Hypothalamus (tissue), 51 donors: ENCODE results near the gene CEL.
A peak's percentile ranks its signal among the peaks of the same experiment; 100 is the strongest.

Experiments used
- DNase-seq, 51 donors: peaks; one replicate each; lab custom pipeline; 2025; lab: John Stamatoyannopoulos, UW

The CEL gene

DNA sequence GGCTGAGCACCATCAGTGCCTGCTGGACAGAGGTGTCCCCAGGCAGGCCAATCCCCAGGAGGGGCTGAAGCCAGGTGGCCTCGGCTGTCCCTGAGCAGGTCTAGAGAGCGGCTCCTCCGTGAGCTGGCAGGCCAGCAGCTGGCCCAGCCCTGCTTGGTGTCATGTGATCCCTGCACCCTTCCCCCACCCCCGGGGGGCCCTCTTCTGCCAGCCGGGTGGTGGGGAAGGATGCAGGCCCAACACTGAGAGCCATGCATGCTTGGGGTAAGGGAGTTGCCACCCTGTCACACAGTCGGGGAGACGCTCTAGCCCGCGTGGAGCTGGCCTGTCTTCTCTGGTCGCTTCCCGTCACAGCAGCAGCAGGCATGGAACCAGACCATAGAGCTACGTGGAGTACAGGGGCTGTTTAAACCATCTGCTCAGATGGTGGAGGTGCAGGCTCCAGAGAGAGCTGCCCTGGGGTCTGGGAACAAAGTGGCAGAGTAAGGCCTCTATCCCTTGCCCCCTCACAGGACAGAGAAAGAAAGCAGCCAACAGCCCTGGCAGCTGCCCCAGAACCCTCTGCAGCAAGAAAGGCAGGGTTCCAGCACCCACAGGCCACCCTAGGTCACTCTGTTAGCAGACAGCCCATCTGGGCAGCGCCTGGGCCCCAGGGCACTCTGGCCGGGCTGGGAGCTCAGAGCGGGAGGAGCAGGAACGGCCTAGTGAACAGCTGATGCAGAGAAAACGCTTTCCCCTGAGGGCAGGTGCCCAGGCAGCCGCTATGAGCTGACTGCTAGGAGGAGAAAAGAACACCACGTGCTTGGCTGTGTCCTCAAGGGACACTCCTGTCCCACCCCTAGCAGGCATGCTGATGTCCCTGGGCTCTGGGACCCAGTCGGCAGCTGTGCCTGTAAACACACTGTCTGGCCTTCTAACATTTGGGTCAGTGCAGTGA lies 52.4 kb downstream of the CEL start:
- peak in 36 of 51 donors; percentile 21 to 79 (median 61) for DNase-seq

DNA sequence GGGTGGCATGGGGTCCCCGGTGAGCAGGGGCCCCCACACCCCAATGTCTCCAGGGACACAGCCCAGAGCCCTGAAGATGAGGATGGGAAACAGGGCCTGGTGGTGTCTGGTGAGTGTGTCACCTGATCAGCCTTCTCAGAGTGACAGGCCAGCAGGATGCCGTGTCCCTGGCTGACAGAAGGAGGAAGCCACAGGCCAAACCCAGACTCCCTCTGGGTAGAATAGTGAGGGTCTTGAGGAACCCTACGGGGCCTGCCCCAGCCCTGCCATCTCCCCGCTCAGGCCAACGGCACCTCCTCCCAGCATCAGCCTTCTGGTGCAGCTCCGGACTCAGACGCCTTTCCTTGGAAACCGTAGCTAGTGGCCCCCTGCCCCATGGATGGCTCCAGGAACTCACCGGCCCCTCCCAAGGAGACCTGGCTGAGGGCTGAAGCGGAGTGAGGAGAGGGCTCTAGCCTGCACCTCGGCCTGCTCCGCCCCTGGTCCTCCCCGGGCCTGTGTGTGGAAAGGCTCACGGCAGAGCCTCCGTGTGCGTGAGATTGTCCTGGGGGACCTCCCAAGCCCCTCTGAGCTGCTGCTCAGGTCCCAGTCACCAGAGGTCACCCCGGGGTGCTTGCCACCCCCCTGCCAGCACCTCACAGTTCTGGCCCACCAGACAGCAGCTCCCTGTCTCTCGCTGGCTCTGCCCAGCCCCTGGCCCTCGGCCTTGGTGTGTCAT lies 53.3 kb downstream of the CEL start:
- DNase-seq: peak in 1 of 51 donors; percentile 52

DNA sequence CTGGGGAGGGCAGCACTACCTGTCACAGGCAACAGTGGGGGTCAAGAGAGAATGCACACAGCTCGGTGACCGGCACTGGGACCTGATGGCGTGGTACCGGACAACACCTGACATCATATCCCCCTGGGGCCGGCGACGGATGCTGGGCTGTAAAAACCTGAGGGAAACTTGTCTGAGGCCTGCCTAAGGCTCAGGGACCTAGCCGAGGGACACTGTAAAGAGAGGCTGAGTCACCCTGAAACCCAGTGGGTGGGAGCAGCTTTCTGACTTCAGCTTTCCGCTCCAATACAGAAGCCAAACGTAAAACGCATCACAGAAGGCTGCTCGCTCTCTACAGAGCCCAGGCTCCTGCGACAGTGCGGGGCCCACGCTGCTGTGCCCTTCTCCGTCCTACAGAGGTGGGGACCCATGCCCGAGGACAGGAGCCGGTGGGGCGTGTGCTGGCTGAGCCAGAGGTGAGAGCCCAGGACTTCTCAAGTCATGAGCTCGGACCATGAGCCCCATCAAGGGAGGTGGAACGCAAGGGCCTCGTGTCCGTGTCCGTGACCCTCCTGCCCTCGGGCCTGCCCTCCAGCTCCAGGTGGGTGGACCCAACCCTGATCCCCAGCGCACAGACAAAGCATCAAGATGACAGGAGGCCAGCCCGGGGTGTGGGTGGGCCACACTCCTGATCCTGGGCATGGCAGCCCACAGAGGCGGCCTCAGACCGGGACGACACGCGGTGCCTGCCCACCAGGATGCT lies 54.0 kb downstream of the CEL start:
- peak in 5 of 51 donors; percentile 20 to 66 (median 36) for DNase-seq

DNA sequence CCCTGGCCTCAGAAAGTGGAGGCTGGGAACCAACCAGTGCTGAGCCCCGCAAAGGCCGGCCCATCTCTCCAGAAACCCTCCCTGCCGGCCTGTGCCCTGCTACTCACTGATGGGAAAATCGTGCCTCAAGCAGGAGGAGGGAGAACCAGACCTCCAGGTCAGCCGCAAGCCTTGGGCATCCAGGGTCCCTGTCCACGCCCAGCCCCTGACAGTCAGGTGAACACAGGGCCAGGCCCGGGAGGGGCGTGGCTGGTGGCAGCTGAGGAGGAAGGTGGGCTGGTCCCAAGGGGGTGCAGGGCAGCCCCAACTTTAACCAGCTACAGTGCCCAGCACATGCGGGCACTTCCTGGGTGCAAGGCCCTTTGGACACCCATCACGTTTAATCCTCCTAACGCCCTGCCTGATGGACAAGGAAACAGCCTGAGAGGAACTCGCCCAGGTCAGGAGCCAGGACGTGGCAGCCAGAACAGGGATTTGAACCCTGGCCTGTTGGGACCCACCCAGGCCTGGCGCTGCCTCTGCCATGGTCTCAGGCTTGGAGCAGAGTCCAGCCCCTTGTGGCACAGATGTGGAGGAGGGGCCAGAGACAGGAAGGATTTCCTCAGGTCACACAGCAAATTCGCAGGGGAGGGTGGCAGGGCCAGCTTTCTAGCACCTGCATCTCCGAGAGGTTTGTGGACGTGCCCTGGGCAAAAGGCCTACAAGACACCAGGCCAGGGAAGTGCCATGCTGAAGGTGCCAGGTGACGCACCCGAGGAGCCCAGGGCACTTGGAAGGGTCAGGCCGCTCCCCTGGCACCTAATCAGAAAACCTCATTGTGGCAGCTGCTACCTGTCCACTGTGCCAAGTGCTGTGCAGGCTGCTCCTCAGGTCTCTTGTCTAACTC lies 54.8 kb downstream of the CEL start:
- no peak for DNase-seq

DNA sequence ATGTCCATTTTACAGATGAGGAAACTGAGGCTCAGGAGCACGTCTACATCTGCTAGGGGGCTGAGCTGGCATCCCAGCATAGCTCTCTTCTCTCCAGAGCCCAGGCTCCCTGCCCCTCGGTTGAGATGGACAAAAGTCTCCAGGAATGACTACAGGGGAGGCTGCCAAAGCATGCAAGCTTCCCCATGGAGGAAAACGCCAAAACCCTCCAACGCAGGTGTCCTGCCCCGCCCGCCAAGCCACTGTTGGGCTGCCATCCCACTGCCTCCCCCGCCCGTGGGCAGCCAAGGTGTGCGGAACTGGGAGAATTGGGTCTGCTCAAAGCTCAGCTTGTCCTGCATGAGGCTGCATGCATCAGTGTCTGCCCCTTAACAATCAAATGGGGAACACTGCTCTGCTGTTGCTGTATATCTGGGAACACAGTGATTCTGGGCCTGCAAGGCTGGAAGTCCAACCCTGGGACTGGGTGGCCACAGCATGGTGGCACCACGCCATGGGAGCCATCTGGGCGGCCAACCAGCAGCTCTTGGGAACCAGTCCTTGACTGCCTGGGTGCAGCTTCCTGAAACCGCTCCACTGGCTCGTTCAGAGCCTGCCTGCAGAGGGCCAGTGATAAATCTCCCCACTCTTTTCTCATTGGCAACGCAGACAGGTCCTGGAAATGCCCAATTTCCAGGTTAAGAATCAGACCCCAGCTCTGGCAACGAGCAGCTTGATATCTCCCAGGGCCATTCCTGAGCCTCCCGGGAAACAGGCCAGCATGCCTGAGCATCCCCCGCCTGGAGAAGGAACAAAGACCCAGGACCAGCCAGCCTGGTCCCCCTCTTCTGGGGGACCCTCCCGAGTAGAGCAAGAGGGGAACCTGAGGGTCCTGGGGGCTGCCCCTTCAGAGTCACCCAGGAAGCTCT lies 55.7 kb downstream of the CEL start:
- peak in 44 of 51 donors; percentile 28 to 93 (median 78) for DNase-seq

DNA sequence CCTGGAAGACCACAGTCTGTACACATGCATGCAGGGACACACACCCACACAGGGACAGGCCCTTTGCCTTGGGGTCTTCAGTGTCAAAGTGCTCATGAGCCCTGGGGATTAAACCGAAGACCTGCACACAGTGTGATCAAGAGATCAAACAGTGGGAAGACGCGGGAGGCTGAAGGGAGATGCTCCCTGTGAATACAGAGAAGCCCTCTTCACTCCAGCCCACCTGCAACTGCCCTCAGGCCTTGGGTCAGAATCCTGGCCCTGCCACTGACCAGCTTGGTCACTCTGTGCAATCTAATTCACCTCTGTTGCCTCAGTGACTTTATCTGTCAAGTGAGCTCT lies 56.4 kb downstream of the CEL start:
- DNase-seq: no peak

DNA sequence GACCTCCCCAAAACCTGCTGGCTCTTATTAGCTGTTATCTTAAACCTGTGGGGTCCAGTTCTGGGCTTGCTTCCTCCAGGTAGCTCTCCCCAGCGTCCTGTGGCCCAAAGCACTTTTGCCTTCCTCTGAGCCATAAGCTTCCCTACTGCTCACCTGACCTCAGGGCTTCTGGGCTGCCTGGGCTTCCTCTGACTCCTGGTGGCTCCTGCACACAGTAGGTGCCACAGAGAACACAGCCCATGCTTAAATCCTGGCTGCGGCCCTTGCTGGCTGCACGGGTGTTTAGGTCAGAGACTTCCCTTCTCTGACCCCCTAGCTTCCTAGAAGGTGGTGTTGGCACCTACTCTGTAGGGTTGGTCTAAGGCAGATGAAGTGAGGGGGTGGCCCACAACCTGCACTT lies 56.8 kb downstream of the CEL start:
- no peak for DNase-seq

DNA sequence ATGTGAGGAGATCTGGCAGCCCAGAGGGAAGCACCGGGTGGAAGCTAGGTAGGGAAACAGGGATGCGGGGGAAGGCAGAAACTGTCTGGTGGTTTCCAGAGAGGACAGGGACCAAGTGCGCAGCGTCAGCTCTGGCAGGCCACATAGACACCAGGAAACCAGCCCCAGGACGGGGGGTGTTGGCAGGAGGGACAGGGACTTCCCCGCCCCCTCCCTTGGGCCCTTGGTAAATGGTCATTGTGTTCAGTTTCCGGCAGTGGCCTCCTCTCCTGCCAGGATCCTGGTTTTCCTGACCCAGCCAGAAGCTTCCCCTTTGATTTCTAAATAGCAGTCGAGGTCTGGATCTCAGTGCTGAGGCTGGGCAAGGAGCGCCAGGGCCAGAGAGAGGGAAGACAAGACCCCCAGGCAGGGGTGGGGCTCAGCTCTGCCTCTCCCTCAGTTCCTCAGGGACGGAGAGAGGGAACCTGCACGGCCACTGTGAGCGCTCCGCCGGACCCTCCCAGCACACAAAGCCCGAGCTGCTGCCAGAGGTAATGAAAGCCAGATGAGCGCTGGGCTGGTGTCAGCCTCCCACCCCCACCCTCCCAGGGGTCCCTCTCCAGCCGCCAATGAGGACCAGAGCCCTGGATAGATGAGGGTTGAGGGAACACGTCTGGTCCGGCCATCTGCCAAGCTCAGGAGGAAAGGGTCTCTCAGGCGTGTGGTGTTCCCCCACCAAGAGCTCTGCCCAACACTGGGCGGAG lies 57.5 kb downstream of the CEL start:
- DNase-seq: peak in 41 of 51 donors; percentile 44 to 87 (median 70)

DNA sequence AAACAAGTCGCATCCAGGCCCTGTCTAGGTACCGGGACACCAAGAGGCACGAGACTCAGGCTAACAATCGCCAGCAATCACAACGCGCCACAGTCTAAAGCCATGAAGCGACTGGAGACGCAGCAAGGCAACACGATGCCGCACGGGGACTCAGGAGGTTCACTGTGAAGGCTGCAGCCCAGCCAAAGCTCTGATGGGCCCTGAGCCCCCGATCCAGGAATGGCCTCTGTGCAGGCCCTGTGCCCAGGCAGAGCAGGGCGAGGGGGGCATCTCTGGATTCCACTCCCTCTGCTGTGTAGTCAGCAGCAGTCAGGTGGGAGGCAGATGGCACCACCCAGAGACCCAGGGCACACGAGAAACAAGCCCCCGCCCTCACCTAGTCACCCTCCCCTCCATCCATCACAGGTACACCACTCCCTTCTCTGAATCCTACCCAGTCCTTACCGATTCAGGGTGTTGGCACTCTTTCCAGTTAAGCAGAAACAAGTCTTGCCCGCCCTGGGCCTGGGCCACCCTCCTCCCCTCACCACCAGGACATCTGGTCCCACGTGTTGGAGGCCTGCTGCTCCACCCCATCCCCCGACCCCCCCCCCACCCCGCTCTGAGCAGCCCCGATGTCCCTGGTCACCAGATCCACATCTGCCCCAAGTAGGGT lies 58.2 kb downstream of the CEL start:
- DNase-seq: peak in 21 of 51 donors; percentile 31 to 79 (median 57)

DNA sequence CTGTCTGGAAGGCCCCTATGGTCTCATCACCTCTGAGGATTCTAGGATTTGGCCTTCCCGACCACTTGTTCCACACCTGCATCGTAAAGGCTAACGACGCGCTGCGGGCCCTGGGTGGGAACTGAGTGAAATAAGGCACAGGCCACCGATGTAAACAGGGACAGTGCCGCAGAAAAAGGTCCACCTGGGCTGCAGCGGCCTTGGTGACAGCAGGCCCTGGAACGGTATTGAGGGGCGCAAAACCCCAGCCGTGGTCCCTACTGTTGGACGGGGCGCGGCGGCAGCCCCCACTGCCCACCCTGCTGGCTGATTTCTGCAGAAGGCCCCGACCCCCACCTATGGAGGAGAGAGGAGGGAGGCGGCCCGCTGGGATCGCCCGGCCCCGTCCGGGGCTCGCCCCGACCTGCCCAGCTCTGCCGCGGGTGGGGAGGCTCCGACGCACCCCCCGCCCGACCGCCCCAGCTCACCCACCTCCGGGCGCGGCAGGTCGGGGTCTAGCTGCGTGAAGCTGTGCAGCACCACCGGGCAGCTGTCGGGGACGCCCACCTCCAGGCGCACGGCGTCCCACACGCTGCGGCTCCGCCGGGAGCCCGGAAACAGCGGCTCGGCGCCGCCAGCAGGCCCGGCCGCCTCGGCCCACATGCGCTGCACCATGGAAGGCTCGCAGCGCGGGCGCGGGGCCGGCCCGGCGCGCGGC lies 58.9 kb downstream of the CEL start:
- DNase-seq: no peak
